H1 (cell line): ENCODE results near the gene DHX29. TPM values are rescaled to one million over a fixed set of nuclear protein-coding genes. Genes with fewer than 3 reads are reported as not detected.
A peak's percentile ranks its signal among the peaks of the same experiment; 100 is the strongest.

Source experiments
- JUND ChIP-seq: IDR thresholded peaks from 2 replicates; pipeline ENCODE4 v1.6.1; 2011; ENCODE audit warnings: mild to moderate bottlenecking, improper control_type of control experiment, low read length
- MAX ChIP-seq: IDR thresholded peaks from 2 replicates; pipeline ENCODE4 v1.6.1; 2012; ENCODE audit warnings: inconsistent platforms
- POLR2AphosphoS5 ChIP-seq: IDR thresholded peaks from 2 replicates; pipeline ENCODE4 v1.6.1; 2011; ENCODE audit warnings: low read depth, low read length
- TEAD4 ChIP-seq: IDR thresholded peaks from 2 replicates; pipeline ENCODE4 v1.6.1; 2012; ENCODE audit warnings: low read depth, low read length, inconsistent platforms, mixed read lengths
- polyA plus RNA-seq, 7 experiments: library from polyadenylated mRNA; depleted of rRNA in 3 of 7; stranded (reverse) in 5 of 7; unstranded in 2 of 7; fragments of >200 nt in 5 of 7; fragments of 200-250 nt in 2 of 7; gene quantifications; 1 replicate in 5 of 7; 2 replicates in 1 of 7; 4 replicates in 1 of 7; pipeline versions ENCODE4 v1.2.1 to v1.2.3, GENCODE V29; 2011 to 2013; ENCODE audit warnings: missing spikeins in 2 of 7, mixed read lengths in 2 of 7
- total RNA-seq: library from RNA; stranded (reverse); fragmentation: NEBNext Ultra II Directional; extraction: Animal tissue kit (Norgen Biotek cat#: 25700); gene quantifications from 2 replicates; pipeline ENCODE4 v1.2.1, GENCODE V29; 2021

DHX29 gene
- total and polyA plus RNA-seq, 2 of the 8 experiments (the other 6 are each of a cell fraction or from before 2014, with no cell fraction given) = 3.4 to 32.1 TPM

DNA sequence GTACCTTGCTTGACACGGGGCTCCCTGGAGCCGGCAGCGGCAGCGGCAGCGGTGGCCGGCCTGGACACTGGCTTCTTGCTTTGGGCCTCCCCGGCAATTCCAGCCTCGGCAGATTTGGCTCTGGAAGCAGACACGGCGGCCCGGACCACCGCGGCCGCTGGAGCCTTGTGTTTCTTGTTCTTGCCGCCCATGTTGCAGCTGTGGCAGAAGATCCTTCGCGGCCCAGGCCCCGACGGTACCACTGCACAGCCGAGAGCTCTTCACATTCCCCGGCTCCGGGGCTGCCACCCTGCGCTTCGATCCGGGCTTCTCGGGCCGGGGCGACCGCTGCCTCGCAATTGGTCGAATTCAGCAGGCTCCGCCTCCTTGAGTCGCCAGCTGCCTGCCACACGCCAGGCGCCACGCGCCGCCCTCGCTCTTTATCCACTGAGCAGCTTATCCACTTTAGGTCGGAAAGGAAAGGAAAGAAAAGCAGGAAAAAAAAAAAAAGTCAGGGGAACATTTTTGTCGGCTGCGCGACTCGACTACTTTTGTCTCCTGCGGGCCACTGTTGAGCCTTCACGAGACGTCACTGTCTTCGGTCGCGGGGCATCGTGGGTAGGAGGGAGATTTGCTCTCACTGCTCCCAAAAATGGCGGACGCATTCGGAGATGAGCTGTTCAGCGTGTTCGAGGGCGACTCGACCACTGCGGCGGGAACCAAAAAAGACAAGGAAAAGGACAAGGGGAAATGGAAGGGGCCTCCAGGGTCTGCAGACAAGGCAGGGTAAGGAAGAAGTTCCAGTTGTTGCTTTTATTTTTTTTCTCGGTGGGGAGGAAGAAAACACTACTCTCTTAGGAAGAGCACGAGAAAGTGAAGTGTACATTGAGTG lies at the start of gene DHX29, which contains the start of gene MTREX (continued):
- TF ChIP-seq JUND = no peak
- TF ChIP-seq POLR2AphosphoS5 = peak; percentile 89
- TF ChIP-seq TEAD4 = peak; percentile 56
- peak; percentile 76 for TF ChIP-seq MAX
